ENCODE measurements around the gene MMP12.

DNA sequence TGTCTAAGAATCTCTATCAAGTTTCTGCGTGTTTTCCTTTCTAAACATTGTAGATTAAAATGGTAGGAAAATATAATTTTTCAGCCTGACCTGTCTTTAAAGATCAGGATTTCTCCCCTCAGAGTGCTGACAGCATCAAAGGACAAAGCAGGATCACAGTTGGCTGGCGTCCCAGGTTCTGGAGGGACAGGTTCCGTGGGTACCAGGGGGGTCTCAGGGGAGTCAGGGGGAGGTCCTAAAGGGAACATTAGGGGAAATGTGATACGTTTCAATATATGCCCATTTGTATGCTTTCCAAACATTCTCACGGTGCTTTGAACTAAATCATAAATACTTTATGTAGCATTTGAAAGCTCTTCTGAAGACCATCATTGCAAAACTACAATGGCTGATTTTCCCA is 34.8 kb downstream of the MMP12 start:
- TF ChIP-seq, protein P1, sequence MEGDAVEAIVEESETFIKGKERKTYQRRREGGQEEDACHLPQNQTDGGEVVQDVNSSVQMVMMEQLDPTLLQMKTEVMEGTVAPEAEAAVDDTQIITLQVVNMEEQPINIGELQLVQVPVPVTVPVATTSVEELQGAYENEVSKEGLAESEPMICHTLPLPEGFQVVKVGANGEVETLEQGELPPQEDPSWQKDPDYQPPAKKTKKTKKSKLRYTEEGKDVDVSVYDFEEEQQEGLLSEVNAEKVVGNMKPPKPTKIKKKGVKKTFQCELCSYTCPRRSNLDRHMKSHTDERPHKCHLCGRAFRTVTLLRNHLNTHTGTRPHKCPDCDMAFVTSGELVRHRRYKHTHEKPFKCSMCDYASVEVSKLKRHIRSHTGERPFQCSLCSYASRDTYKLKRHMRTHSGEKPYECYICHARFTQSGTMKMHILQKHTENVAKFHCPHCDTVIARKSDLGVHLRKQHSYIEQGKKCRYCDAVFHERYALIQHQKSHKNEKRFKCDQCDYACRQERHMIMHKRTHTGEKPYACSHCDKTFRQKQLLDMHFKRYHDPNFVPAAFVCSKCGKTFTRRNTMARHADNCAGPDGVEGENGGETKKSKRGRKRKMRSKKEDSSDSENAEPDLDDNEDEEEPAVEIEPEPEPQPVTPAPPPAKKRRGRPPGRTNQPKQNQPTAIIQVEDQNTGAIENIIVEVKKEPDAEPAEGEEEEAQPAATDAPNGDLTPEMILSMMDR (IDR thresholded peaks at IDR 0.05): no peak
- TF ChIP-seq POLR2A (IDR thresholded peaks at IDR 0.05) (no peak), EP300 (IDR thresholded peaks at IDR 0.05) (no peak)

Measured in ovary (tissue), 3 donors.